Esophagus squamous epithelium (tissue), 4 donors: ENCODE data around the gene C1QL1.

Experiments used
- POLR2A ChIP-seq, 4 donors: fragments of 450-650 bp; IDR thresholded peaks; one replicate each; pipeline ENCODE4 v1.6.1; 2017; ENCODE audit warnings: antibody characterized with exemption in 4 of 4, mild to moderate bottlenecking in 4 of 4, moderate library complexity in 3 of 4
- TF ChIP-seq, protein P1 (sequence below), 6 experiments: fragments of 450-650 bp in 4 of 6; fragments of 200-600 bp in 2 of 6; sonication (generic) in 2 of 6; IDR thresholded peaks; one replicate each; pipeline ENCODE4 v1.5.1; 2016 to 2019; ENCODE audit warnings: antibody characterized with exemption in 6 of 6, mild to moderate bottlenecking in 4 of 6, moderate library complexity in 4 of 6

DNA sequence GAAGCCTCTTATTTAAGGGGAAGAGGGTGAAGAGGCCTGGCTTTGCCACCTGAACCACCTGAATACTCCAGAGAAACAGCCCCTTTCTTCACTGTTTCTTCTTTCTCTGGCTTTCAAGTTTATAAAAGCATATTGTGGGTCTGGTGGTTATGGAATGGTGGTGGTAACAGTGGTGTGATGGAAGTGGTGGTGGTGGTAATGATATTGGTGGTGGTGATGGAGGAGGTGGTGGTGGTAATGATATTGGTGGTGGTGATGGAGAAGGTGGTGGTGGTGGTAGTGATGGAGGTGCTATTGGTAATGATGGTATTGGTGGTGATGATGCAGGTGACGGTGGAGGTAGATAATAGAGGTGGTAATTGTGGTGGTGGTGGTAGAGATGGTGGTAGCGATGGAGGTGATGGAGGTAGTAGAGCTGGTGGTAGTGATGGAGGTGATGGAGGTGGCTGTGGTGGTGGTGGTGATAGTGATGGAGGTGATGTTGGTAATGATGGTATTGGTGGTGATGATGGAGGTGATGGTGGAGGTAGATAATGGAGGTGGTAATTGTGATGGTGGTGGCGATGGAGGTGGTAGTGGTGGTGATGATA is 14.1 kb upstream of the C1QL1 start:
- TF ChIP-seq, protein P1, sequence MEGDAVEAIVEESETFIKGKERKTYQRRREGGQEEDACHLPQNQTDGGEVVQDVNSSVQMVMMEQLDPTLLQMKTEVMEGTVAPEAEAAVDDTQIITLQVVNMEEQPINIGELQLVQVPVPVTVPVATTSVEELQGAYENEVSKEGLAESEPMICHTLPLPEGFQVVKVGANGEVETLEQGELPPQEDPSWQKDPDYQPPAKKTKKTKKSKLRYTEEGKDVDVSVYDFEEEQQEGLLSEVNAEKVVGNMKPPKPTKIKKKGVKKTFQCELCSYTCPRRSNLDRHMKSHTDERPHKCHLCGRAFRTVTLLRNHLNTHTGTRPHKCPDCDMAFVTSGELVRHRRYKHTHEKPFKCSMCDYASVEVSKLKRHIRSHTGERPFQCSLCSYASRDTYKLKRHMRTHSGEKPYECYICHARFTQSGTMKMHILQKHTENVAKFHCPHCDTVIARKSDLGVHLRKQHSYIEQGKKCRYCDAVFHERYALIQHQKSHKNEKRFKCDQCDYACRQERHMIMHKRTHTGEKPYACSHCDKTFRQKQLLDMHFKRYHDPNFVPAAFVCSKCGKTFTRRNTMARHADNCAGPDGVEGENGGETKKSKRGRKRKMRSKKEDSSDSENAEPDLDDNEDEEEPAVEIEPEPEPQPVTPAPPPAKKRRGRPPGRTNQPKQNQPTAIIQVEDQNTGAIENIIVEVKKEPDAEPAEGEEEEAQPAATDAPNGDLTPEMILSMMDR (IDR thresholded peaks at IDR 0.05) = no peak
- TF ChIP-seq POLR2A (IDR thresholded peaks at IDR 0.05) = no peak
